Ovary (tissue), 9 donors: ENCODE results near the gene NNMT. TPM values are rescaled to one million over a fixed set of nuclear protein-coding genes. Genes with fewer than 3 reads are reported as not detected.

Experiments used
- DNase-seq, 5 donors: peaks; one replicate each; pipeline ENCODE4 v3.0.0-alpha.2; 2019 to 2020
- H3K27ac ChIP-seq, 2 donors: fragments of 200-600 bp; one replicate each; pipeline versions ENCODE4 v1.5.1 to v1.8.0; 2019 to 2022
- H3K27me3 ChIP-seq: fragments of 200-600 bp; one replicate; pipeline ENCODE4 v1.8.0; 2022
- H3K36me3 ChIP-seq: fragments of 200-600 bp; sonication (generic); one replicate; pipeline ENCODE4 v1.5.1; 2019
- H3K4me1 ChIP-seq: one replicate; pipeline ENCODE4 v1.8.1; 2013; ENCODE audit warnings: mild to moderate bottlenecking, moderate library complexity; ENCODE audit not compliant: insufficient read depth
- H3K4me3 ChIP-seq: fragments of 200-600 bp; sonication (generic); one replicate; pipeline ENCODE4 v1.5.1; 2017
- H3K9me3 ChIP-seq, 2 donors: fragments of 200-600 bp in 1 of 2; sonication (generic) in 1 of 2; one replicate each; pipeline versions ENCODE4 v1.5.1 to v1.8.1; 2013 to 2019; ENCODE audit warnings: mild to moderate bottlenecking in 1 of 2, moderate library complexity in 1 of 2
- CTCF ChIP-seq, 3 donors: fragments of 450-650 bp in 2 of 3; fragments of 200-600 bp in 1 of 3; IDR thresholded peaks; one replicate each; pipeline versions ENCODE4 v1.5.1 to v1.8.0; 2016 to 2022; ENCODE audit warnings: antibody characterized with exemption in 3 of 3, mild to moderate bottlenecking in 1 of 3
- EP300 ChIP-seq: sonication (generic); formaldehyde crosslinking; IDR thresholded peaks from one replicate; pipeline ENCODE4 v1.6.1; 2017; ENCODE audit warnings: antibody characterized with exemption
- POLR2A ChIP-seq: fragments of 450-650 bp; IDR thresholded peaks from one replicate; pipeline ENCODE4 v1.6.1; 2017; ENCODE audit warnings: antibody characterized with exemption, mild to moderate bottlenecking, moderate library complexity
- WGBS, 3 donors: extraction: QIAGEN DNeasy Blood & Tissue Kit in 1 of 3; methylation state at CpG; one replicate each; pipeline versions ENCODE4 v1.1.5 to v1.1.7; 2013 to 2017; 5-methylcytosine and 5-hydroxymethylcytosine counted together
- intact Hi-C, 4 donors: fragments of 100-400 bp; cut with DNase I; formaldehyde crosslinking; loops; one replicate each; pipeline versions ENCODE4 v1.11.0 to v1.15.1; 2022 to 2023
- polyA plus RNA-seq, 2 donors: library from polyadenylated mRNA; stranded (reverse); fragments of 200-250 nt in 1 of 2; fragments of 350-450 nt in 1 of 2; fragmentation: Illumina TruSeq in 1 of 2; extraction: RNeasy Lipid Tissue Mini Kit (QIAGEN cat#74804) in 1 of 2; gene quantifications; one replicate each; pipeline ENCODE4 v1.2.3, GENCODE V29; 2013 to 2014
- total RNA-seq, 7 donors: library from RNA; depleted of rRNA in 2 of 7; stranded (reverse); fragments of >200 nt in 2 of 7; fragmentation: NEBNext Ultra II Directional in 3 of 7; extraction: Animal tissue kit (Norgen Biotek cat#: 25700) in 3 of 7; gene quantifications; one replicate each; pipeline versions ENCODE4 v1.1.0 to v1.2.4, GENCODE V29; 2016 to 2023
- donor health status: DM: no; HTN: no; CAD: no; lungs with moderate emphysema.
- donor health status: DM: no; HTN: no; CAD: no.
- donor health status: Bipolar disorder and iron deficiency.
- donor health status: DM: yes; HTN: yes; CAD: no.
- donor health status: DM: no; HTN: no; CAD: no.
- donor health status: DM: yes; HTN: yes; CAD: no.

Gene NNMT
- total and polyA plus RNA-seq, 9 donors: 9.5 to 295 (median 129) TPM

GRCh38 chr11:114273890-114274635 is 22.1 kb upstream of the NNMT start:
- no peak overlapping the region for H3K4me3 ChIP-seq
- H3K27me3 ChIP-seq: no peaks in the 10 kb centered on the region
- intact Hi-C loops: no loop called here
- no peak for DNase-seq
- 78 to 82% (median 79%) methylated on average over 5 of the region's 5 CpGs for WGBS, 3 donors
- H3K36me3 ChIP-seq: no peaks in the 10 kb centered on the region
- TF ChIP-seq EP300: no peak
- TF ChIP-seq POLR2A: no peak
- TF ChIP-seq CTCF (IDR thresholded peaks at IDR 0.05): no peak
- H3K4me1 ChIP-seq: no peaks in the 10 kb centered on the region
- H3K27ac ChIP-seq: no peak overlapping the region
- no peaks in the 10 kb centered on the region for H3K9me3 ChIP-seq

GRCh38 chr11:114274637-114275036 is 21.6 kb upstream of the NNMT start:
- intact Hi-C loops: no loop called here
- Histone ChIP-seq H3K27ac (no peak overlapping the region), H3K36me3 (no peaks in the 10 kb centered on the region), H3K27me3 (no peaks in the 10 kb centered on the region), H3K4me1 (no peaks in the 10 kb centered on the region), H3K4me3 (no peak overlapping the region), H3K9me3 (no peaks in the 10 kb centered on the region)
- DNase-seq: no peak
- WGBS, 3 donors: 68 to 76% (median 75%) methylated on average over 3 of the region's 3 CpGs
- no peak for TF ChIP-seq EP300
- no peak for TF ChIP-seq CTCF (IDR thresholded peaks at IDR 0.05)
- no peak for TF ChIP-seq POLR2A

- Histone ChIP-seq H3K27me3 (no peaks in the 10 kb centered on the region), H3K27ac (no peak overlapping the region), H3K4me3 (no peak overlapping the region), H3K9me3 (no peaks in the 10 kb centered on the region), H3K4me1 (no peaks in the 10 kb centered on the region), H3K36me3 (no peaks in the 10 kb centered on the region)
- DNase-seq: no peak
- intact Hi-C loops: no loop called here
- TF ChIP-seq POLR2A (no peak), EP300 (no peak), CTCF (IDR thresholded peaks at IDR 0.05) (no peak)
- WGBS, 3 donors: 79 to 84% (median 83%) methylated on average over 3 of the region's 3 CpGs
These were observed 20.9 kb upstream of the NNMT start for GRCh38 chr11:114275280-114275679.

- no peaks in the 10 kb centered on the region for H3K9me3 ChIP-seq
- DNase-seq: no peak
- 55 to 67% (median 59%) methylated on average over 5 of the region's 5 CpGs for WGBS, 3 donors
- intact Hi-C loops: no loop called here
- no peak overlapping the region for H3K27ac ChIP-seq
- H3K4me1 ChIP-seq: no peaks in the 10 kb centered on the region
- no peaks in the 10 kb centered on the region for H3K36me3 ChIP-seq
- no peak overlapping the region for H3K4me3 ChIP-seq
- no peaks in the 10 kb centered on the region for H3K27me3 ChIP-seq
- TF ChIP-seq POLR2A (no peak), CTCF (IDR thresholded peaks at IDR 0.05) (no peak), EP300 (no peak)
These were observed 20.1 kb upstream of the NNMT start for GRCh38 chr11:114276077-114276476.
